Motor neuron (in vitro differentiated cells): Measurements from ENCODE around the gene FDX2. TPM values are rescaled to one million over a fixed set of nuclear protein-coding genes. Genes with fewer than 3 reads are reported as not detected.
A peak's percentile ranks its signal among the peaks of the same experiment; 100 is the strongest.
"Not testable (repeated sequence)": the region's sequence is repeated elsewhere in the genome, so short reads cannot be mapped to it uniquely, and the experiment has no call there.

ENCODE experiments used
- ATAC-seq, 8 experiments: fragments of 200-7000 bp; cut with Tn5 transposase; replicated peaks in 6 of 8; 2 replicates each; pipeline ENCODE4 v1.8.0; 2021; ENCODE audit warnings: mild to moderate bottlenecking in 8 of 8, moderate library complexity in 8 of 8
- H3K27ac ChIP-seq, 2 donors: fragments of 250-450 bp; sonication (Bioruptor Pico); 2 replicates each; pipeline ENCODE4 v1.9.0; 2021; ENCODE audit warnings: antibody characterized with exemption in 2 of 2, mild to moderate bottlenecking in 2 of 2, moderate library complexity in 1 of 2
- H3K4me1 ChIP-seq, 2 donors: fragments of 250-450 bp; sonication (Bioruptor Pico); replicated peaks in 1 of 2; 2 replicates each; pipeline ENCODE4 v1.6.1; 2021; ENCODE audit warnings: antibody characterized with exemption in 2 of 2, mild to moderate bottlenecking in 2 of 2, moderate library complexity in 1 of 2
- H3K4me3 ChIP-seq, 5 donors: fragments of 250-450 bp; sonication (Bioruptor Pico); 2 replicates each; pipeline ENCODE4 v1.9.0; 2021; ENCODE audit warnings: antibody characterized with exemption in 5 of 5, mild to moderate bottlenecking in 5 of 5, moderate library complexity in 4 of 5
- WGBS, 10 experiments: fragments of 450-650 bp; shearing (Covaris generic); methylation state at CpG; one replicate each; pipeline ENCODE4 v1.0.0; 2022; 5-methylcytosine and 5-hydroxymethylcytosine counted together
- in situ Hi-C, 9 experiments: fragments of 400-800 bp; cut with MboI; loops; one replicate each; pipeline ENCODE4 v1.15.0; 2021; ENCODE audit warnings: low sequenced_read_pairs in 9 of 9, low pct_unique_long_range_greater_than_20kb in 2 of 9; ENCODE audit not compliant: unreplicated experiment in 9 of 9
- total RNA-seq, 8 experiments: library from RNA; unstranded; fragments of 300-600 nt; gene quantifications; 2 replicates each; pipeline versions ENCODE4 v1.2.3 to v1.2.4, GENCODE V29; 2022

Gene FDX2
- total RNA-seq, 8 experiments from 2014 or later = 12.7 to 37.8 (median 18.8) TPM

DNA sequence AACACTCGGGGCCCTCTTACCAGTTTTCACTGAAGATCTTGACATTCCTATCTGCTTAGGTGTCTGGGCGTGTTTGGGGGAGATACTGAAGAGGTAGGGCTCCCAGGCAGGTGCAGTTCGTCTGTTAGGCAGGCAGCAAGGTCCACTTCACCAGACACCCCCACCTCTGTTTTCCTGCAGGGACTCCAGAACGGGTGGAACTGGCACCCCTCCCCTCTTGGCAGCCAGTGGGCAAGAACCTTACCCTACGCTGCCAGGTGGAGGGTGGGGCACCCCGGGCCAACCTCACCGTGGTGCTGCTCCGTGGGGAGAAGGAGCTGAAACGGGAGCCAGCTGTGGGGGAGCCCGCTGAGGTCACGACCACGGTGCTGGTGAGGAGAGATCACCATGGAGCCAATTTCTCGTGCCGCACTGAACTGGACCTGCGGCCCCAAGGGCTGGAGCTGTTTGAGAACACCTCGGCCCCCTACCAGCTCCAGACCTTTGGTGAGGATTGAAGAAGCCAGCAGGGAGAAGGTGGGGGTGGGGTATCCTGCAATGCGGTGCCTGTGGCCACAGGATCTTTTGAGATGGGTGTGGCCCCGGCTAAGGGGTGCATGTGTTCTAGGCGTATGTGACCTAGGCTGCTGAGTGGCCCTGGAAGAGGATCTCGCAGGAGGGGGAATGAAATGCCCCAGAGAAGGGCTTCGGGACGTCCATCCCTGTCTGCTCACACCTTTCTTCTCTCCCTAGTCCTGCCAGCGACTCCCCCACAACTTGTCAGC, 32.3 kb downstream of the FDX2 start:
- Histone ChIP-seq H3K4me1 (peaks cover 0 to 1% of the 10 kb centered on the region in 2 donors), H3K4me3 (no peak overlapping the region), H3K27ac (no peak overlapping the region)
- WGBS, 10 experiments = 60 to 100% (median 73%) methylated on average over 1 to 10 of the region's 23 CpGs; no CpG with 5 or more reads in 5 of the 10 experiments
- in situ Hi-C loops = no loop called here
- no peak for ATAC-seq

DNA sequence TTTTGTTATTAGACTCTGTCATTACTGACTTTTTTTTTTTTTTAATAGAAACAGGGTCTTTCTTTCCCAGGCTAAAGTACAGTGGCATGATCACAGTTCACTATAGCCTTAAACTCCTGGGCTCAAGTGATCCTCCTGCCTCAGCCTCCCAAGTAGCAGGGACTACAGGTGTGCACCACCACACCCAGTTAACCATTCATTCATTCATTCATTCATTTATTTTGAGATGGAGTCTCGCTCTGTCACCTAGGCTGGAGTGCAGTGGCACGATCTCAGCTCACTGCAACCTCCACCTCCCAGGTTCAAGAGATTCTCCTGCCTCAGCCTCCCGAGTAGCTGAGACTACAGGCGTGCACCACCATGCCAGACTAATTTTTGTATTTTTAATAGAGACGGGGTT, 33.8 kb downstream of the FDX2 start:
- in situ Hi-C loops = not testable (repeated sequence)

DNA sequence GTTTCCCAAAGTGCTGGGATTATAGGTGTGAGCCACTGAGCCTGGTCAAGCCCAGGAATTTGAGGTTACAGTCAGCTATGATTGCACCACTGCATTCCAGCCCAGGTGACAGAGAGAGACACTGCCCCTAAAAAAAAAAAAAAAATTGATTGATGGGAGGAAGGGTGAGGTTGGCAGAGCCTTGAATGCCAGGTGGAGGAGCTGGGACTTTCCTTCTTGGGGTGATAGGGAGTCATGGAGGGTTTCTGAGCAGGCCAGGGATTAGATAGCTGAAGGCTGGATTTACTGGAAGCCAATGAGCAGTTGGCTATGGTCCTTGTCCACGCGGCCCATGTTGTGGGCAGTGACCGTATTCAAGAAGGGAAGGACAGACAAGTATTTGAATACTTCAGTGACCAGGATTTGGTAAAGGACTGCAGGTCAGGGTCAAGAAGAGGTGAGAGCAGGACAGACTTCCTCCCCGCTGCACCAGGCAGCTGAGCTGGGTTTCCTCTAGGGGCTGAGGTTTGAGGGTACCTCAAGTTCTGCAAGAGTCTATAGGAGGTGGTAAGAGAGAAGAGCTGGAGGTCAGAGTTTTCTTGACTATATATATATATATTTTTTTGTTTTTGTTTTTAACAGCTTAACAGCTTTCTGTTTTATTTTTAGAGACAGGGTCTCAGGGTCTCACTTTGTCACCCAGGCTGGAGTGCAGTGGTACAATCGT, 35.9 kb downstream of the FDX2 start:
- H3K4me3 ChIP-seq = no peak overlapping the region
- in situ Hi-C loops = loop anchor here in 2 of 9 experiments (10.0 kb wide), 1 partner anchor 105 kb away; the partner anchor contains the start of gene TYK2 (in 2 of the 2)
- WGBS, 10 experiments = 30 to 84% (median 80%) methylated on average over 1 to 4 of the region's 5 CpGs; no CpG with 5 or more reads in 5 of the 10 experiments
- H3K27ac ChIP-seq = no peak overlapping the region
- ATAC-seq = no peak
- H3K4me1 ChIP-seq = no peaks in the 10 kb centered on the region

More for the DNA sequence above, 33.8 kb downstream of the FDX2 start:
- not testable (repeated sequence) for H3K4me3 ChIP-seq, ATAC-seq, H3K4me1 ChIP-seq, H3K27ac ChIP-seq
- 75 to 100% (median 87%) methylated on average over 1 to 5 of the region's 5 CpGs; no CpG with 5 or more reads in 5 of the 10 experiments for WGBS, 10 experiments

DNA sequence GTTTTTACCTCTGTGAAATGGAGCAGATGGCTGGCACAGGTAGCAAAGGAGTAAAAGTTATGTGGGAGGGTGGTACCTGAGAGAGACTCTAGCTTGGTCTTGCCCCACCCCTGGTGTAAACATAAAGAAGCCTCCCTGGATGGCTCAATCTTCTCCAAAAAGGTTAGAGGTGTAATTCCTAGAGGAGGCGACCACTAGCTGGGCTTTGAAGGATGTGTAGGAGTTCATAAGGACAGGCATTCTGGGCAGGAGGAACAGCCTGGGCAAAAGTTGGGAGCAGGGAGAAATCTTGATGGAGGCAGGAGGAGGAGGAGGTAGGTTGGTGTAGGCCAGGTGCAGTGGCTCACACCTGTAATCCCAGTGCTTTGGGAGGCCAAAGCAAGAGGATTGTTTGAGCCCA, 36.9 kb downstream of the FDX2 start:
- ATAC-seq = no peak
- Histone ChIP-seq H3K4me3 (no peak overlapping the region), H3K4me1 (no peaks in the 10 kb centered on the region), H3K27ac (no peak overlapping the region)
- in situ Hi-C loops = loop anchor here in 2 of 9 experiments (10.0 kb wide), 1 partner anchor 106 kb away; the partner anchor contains the start of gene TYK2 (in 2 of the 2)
- 83 to 100% (median 100%) methylated on average over 1 of the region's 1 CpG; no CpG with 5 or more reads in 7 of the 10 experiments for WGBS, 10 experiments

DNA sequence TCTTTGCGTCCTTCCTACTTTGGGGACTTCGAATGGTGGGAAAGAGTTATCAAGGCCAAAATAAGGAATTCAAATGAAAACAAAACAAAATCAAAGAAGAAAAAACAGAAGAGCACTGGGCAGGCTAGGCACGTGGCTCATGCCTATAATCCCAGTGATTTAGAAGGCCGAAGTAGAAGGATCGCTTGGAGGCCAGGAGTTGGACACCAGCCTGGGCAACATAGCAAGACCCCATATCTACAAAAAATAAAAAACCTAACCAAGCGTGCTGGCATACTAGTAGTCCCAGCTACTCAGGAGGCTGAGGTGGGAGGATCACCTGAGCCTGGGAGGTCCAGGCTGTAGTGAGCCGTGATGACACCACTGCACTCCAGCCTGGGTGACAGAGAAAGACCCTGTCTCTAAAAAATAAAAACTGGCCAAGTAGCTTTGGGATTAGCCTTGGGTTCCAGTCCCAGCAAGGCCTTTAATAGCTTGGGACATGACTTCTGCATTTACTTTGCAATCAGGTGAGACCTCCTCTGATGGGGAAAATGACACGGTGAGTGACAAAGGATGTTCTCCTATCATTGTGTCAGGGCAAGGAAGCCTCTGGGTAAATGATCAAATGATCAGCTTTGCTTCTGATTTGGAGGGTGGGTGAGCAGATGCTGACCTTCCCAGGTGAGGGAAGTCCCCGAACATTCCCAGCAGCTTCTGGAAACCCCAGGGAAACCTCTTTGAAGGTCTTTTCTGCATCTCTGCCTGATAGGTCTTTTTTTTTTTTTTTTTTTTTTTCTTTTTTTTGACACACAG, 37.8 kb downstream of the FDX2 start:
- 50 to 94% (median 81%) methylated on average over 1 to 9 of the region's 9 CpGs for WGBS, 10 experiments
- Histone ChIP-seq H3K27ac (no peak overlapping the region), H3K4me3 (no peak overlapping the region), H3K4me1 (no peaks in the 10 kb centered on the region)
- in situ Hi-C loops = loop anchor here in 2 of 9 experiments (10.0 kb wide), 1 partner anchor 107 kb away; the partner anchor contains the start of gene TYK2 (in 2 of the 2)
- ATAC-seq = no peak

DNA sequence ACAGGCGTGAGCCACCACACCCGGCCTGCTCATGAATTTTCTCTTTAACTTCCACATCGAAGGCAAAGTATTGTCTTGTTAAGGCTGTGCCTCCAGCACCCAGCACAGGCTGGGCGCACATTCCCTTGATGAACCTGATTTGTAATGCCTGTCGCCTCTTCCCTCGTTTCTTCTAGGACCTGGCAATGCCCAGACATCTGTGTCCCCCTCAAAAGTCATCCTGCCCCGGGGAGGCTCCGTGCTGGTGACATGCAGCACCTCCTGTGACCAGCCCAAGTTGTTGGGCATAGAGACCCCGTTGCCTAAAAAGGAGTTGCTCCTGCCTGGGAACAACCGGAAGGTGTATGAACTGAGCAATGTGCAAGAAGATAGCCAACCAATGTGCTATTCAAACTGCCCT, 41.2 kb downstream of the FDX2 start:
- WGBS, 10 experiments = 55 to 100% (median 86%) methylated on average over 1 to 9 of the region's 10 CpGs; no CpG with 5 or more reads in 3 of the 10 experiments
- H3K27ac ChIP-seq = no peak overlapping the region

DNA sequence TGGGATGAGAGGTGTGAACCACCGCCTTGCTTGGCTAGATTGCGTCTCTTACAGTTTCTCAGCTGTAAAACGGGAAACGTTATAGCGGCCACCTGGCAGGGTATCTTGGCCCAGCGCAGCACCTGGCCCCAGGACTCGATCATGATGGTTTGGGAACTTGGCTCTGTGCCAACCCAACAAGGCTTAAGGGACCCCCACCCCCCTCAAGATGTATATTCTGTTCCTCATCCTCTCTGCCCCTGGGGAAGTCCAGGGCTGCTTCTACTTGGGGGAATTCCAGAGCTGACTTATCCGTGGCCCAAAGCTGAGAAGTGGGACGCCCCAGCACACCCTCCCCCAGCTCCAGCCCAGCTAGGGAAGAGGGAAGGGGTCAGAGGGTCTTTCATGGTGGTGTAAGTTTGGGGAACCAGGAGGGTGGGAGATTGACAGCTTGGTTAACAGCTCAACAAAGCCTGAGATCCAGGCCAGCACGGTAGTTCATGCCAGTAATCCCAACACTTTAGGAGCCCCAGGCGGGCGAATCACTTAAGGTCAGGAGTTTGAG, 44.2 kb downstream of the FDX2 start:
- Histone ChIP-seq H3K4me1 (peaks cover 0 to 3% of the 10 kb centered on the region in 2 donors), H3K4me3 (peak overlapping the region in 1 of 5 donors; percentile 32), H3K27ac (no peak overlapping the region)
- 19 to 74% (median 47%) methylated on average over 2 to 3 of the region's 12 CpGs; no CpG with 5 or more reads in 7 of the 10 experiments for WGBS, 10 experiments
- peak in 2 of 8 experiments; percentile 1 to 4 for ATAC-seq
- in situ Hi-C loops = loop anchor here in 5 of 9 experiments (5.0 to 25.0 kb wide), 4 partner anchors 113 to 334 kb away; partner anchors contain the start of genes TYK2 (in 3 of the 5) and OLFM2 (in 1 of the 5)

More for the DNA sequence above, 41.2 kb downstream of the FDX2 start:
- H3K4me3 ChIP-seq = no peak overlapping the region
- ATAC-seq = no peak
- in situ Hi-C loops = loop anchor here in 5 of 9 experiments (5.0 to 25.0 kb wide), 4 partner anchors 110 to 337 kb away; partner anchors contain the start of genes TYK2 (in 3 of the 5) and OLFM2 (in 1 of the 5)
- H3K4me1 ChIP-seq = peaks cover 0 to 2% of the 10 kb centered on the region in 2 donors

DNA sequence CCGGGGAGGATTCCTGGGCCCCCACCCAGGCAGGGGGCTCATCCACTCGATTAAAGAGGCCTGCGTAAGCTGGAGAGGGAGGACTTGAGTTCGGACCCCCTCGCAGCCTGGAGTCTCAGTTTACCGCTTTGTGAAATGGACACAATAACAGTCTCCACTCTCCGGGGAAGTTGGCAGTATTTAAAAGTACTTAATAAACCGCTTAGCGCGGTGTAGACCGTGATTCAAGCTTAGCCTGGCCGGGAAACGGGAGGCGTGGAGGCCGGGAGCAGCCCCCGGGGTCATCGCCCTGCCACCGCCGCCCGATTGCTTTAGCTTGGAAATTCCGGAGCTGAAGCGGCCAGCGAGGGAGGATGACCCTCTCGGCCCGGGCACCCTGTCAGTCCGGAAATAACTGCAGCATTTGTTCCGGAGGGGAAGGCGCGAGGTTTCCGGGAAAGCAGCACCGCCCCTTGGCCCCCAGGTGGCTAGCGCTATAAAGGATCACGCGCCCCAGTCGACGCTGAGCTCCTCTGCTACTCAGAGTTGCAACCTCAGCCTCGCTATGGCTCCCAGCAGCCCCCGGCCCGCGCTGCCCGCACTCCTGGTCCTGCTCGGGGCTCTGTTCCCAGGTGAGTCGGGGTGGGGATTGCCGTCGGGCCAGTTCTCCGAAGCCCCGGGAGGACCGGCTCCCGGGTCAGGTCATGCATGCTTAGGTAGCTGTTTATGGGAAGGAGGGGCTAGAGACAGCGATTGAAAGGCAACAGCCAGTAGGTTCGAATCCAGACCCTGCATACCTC, 45.0 kb downstream of the FDX2 start, which contains the start of gene ICAM1:
Gene ICAM1, plus strand, starts transcription at position 505 of the 779 bp plus-strand sequence. Its CDS starts 40 bp downstream, at position 545.
- WGBS, 10 experiments = 0 to 8% (median 0%) methylated on average over 3 to 9 of the region's 51 CpGs; no CpG with 5 or more reads in 5 of the 10 experiments
- ATAC-seq = peak; percentile 39 to 77 (median 64)
- H3K4me1 ChIP-seq = peaks cover 0 to 3% of the 10 kb centered on the region in 2 donors
- peak within 1 kb of the TSS in 3 of 5 donors; percentile 14 to 32 (median 20) for H3K4me3 ChIP-seq
- H3K27ac ChIP-seq = peak within 1 kb of the TSS in 1 of 2 donors; percentile 5
- in situ Hi-C loops = loop anchor here in 5 of 9 experiments (5.0 to 25.0 kb wide), 4 partner anchors 114 to 334 kb away; partner anchors contain the start of genes TYK2 (in 3 of the 5) and OLFM2 (in 1 of the 5)

DNA sequence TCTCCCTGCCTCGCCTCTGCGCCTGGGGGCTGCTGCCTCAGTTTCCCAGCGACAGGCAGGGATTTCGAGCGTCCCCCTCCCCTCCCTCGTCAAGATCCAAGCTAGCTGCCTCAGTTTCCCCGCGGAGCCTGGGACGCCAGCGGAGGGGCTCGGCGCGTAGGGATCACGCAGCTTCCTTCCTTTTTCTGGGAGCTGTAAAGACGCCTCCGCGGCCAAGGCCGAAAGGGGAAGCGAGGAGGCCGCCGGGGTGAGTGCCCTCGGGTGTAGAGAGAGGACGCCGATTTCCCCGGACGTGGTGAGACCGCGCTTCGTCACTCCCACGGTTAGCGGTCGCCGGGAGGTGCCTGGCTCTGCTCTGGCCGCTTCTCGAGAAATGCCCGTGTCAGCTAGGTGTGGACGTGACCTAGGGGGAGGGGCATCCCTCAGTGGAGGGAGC, 45.6 kb downstream of the FDX2 start:
- peaks cover 0 to 3% of the 10 kb centered on the region in 2 donors for H3K4me1 ChIP-seq
- peak overlapping the region in 1 of 5 donors; percentile 32 for H3K4me3 ChIP-seq
- ATAC-seq = peak in 4 of 8 experiments; percentile 4 to 16 (median 7)
- in situ Hi-C loops = loop anchor here in 5 of 9 experiments (5.0 to 25.0 kb wide), 4 partner anchors 115 to 333 kb away; partner anchors contain the start of genes TYK2 (in 3 of the 5) and OLFM2 (in 1 of the 5)
- WGBS, 10 experiments = 3 to 19% (median 15%) methylated on average over 1 to 17 of the region's 37 CpGs; no CpG with 5 or more reads in 6 of the 10 experiments
- H3K27ac ChIP-seq = no peak overlapping the region

DNA sequence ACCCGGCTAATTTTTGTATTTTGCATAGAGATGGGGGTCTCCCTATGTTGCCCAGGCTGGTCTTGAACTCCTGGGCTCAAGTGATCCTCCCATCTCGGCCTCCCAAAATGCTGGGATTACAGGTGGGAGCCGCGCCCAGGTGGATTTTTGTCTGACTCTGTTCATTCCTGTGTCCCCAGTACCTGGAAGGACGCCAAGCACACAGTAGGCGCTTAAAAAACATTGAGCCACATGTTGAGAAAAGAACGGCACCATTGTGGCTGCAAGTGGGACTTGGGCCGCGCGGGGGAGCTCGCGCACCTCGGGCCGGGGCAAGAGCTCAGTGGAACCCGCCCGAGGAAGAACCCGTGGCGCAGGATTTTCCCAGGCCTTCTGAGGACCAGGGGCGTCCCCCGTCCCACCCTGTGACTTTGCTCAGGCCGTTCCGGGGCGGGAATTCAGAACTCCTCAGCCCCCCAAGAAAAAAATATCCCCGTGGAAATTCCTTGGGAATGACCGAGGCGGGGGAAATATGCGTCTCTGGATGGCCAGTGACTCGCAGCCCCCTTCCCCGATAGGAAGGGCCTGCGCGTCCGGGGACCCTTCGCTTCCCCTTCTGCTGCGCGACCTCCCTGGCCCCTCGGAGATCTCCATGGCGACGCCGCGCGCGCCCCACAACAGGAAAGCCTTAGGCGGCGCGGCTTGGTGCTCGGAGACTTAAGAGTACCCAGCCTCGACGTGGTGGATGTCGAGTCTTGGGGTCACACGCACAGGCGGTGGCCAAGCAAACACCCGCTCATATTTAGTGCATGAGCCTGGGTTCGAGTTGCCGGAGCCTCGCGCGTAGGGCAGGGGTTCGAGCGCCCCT, 46.3 kb downstream of the FDX2 start:
- Histone ChIP-seq H3K4me3 (peak overlapping the region in 3 of 5 donors; percentile 8 to 32 (median 16)), H3K27ac (no peak overlapping the region), H3K4me1 (peaks cover 0 to 3% of the 10 kb centered on the region in 2 donors)
- WGBS, 10 experiments = 0 to 67% (median 5%) methylated on average over 1 to 16 of the region's 59 CpGs; no CpG with 5 or more reads in 2 of the 10 experiments
- ATAC-seq = peak; percentile 17 to 88 (median 76)
- in situ Hi-C loops = loop anchor here (5.0 to 25.0 kb wide), 5 partner anchors 113 to 332 kb away; partner anchors contain the start of genes TYK2 (in 8 of the 9) and OLFM2 (in 1 of the 9)
